Karpas-422 (cell line): ENCODE results near the gene MRPS10. TPM values are rescaled to one million over a fixed set of nuclear protein-coding genes. Genes with fewer than 3 reads are reported as not detected.

Experiments used
- DNase-seq: peaks from one replicate; pipeline ENCODE4 v3.0.0-alpha.2; 2015
- H2AFZ ChIP-seq: fragments of 200-600 bp; sonication (generic); 2 replicates; pipeline ENCODE4 v1.6.1; 2014; ENCODE audit warnings: antibody characterized with exemption, low read length, mixed read lengths
- H3K27ac ChIP-seq: fragments of 200-600 bp; sonication (generic); 2 replicates; pipeline ENCODE4 v1.5.1; 2014; ENCODE audit warnings: mild to moderate bottlenecking, low read length, moderate library complexity
- H3K27me3 ChIP-seq: fragments of 200-600 bp; sonication (generic); 2 replicates; pipeline ENCODE4 v1.6.1; 2014; ENCODE audit warnings: low read length, mixed read lengths
- H3K36me3 ChIP-seq: fragments of 200-600 bp; sonication (generic); 2 replicates; pipeline ENCODE4 v1.6.1; 2014; ENCODE audit warnings: low read length, mixed read lengths; ENCODE audit not compliant: insufficient read depth
- H3K4me1 ChIP-seq: fragments of 200-600 bp; sonication (generic); 2 replicates; pipeline ENCODE4 v1.6.1; 2014; ENCODE audit warnings: mild to moderate bottlenecking, low read length, mixed read lengths
- H3K4me2 ChIP-seq: fragments of 200-600 bp; sonication (generic); 2 replicates; pipeline ENCODE4 v1.6.1; 2014; ENCODE audit warnings: low read length, low read depth, mild to moderate bottlenecking; ENCODE audit not compliant: poor library complexity, severe bottlenecking
- H3K4me3 ChIP-seq: fragments of 200-600 bp; sonication (generic); 2 replicates; pipeline ENCODE4 v1.5.1; 2014; ENCODE audit warnings: mild to moderate bottlenecking, antibody characterized with exemption, low read length, mixed read lengths
- H3K79me2 ChIP-seq: fragments of 200-600 bp; sonication (generic); 2 replicates; pipeline ENCODE4 v1.6.1; 2014; ENCODE audit warnings: mild to moderate bottlenecking, low read length, mixed read lengths
- H3K9ac ChIP-seq: fragments of 200-600 bp; sonication (generic); 2 replicates; pipeline ENCODE4 v1.6.0; 2014; ENCODE audit warnings: low read length
- H3K9me2 ChIP-seq: fragments of 200-600 bp; sonication (generic), shearing (Covaris generic); replicated peaks from 2 replicates; pipeline ENCODE4 v1.6.0; 2014; ENCODE audit warnings: mild to moderate bottlenecking, low read length, moderate library complexity; ENCODE audit not compliant: insufficient read depth
- H3K9me3 ChIP-seq: fragments of 300-700, 200-600 bp; sonication (generic); 2 replicates; pipeline ENCODE4 v1.6.1; 2014; ENCODE audit warnings: low read length, mixed read lengths
- H4K20me1 ChIP-seq: fragments of 200-600 bp; sonication (generic); 2 replicates; pipeline ENCODE4 v1.6.1; 2014; ENCODE audit warnings: mild to moderate bottlenecking, antibody characterized with exemption, low read length, low read depth; ENCODE audit not compliant: insufficient read depth
- total RNA-seq: library from RNA; depleted of rRNA; stranded (reverse); fragments of >200 nt; shearing (Covaris generic); gene quantifications from 2 replicates; pipeline ENCODE4 v1.2.3, GENCODE V29; 2014; ENCODE audit warnings: low replicate concordance

Gene MRPS10
- total RNA-seq, 1 experiment from 2014 or later = 54.2 TPM

- Histone ChIP-seq H3K4me3 (no peak overlapping the region), H3K9ac (no peak overlapping the region), H2AFZ (no peak overlapping the region), H3K36me3 (peaks cover 57% of the 10 kb centered on the region), H3K9me3 (no peaks in the 10 kb centered on the region), H3K9me2 (no peaks in the 10 kb centered on the region), H3K4me1 (no peaks in the 10 kb centered on the region), H3K79me2 (no peaks in the 10 kb centered on the region), H3K4me2 (no peak overlapping the region), H3K27ac (no peak overlapping the region), H3K27me3 (no peaks in the 10 kb centered on the region), H4K20me1 (no peaks in the 10 kb centered on the region)
- DNase-seq = no peak
Measured at GRCh38 chr6:42250274-42250931, 32.7 kb upstream of the MRPS10 start.

DNA sequence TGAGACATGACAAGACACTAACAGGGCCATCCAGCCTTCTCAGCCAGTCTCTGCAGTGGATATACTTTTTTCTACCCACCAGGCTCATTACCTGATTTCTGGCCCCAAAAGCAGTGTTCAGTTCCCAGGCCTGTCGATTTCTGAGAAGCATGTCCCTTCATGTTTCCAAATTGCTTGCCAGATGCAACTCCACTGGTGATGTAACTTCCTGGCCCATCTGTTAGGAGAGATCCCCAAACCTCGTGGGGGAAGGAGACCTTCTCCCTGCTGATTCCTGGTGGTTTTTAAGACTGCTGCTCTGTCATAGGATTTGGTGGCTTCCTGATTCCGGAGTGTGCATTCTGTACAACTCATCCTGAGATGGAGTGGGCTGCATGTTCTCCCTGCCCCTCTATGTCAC lies 31.6 kb upstream of the MRPS10 start:
- Histone ChIP-seq H3K4me1 (no peaks in the 10 kb centered on the region), H3K9me3 (no peaks in the 10 kb centered on the region), H3K9ac (no peak overlapping the region), H3K4me2 (no peak overlapping the region), H3K27ac (no peak overlapping the region), H3K9me2 (no peaks in the 10 kb centered on the region), H3K27me3 (no peaks in the 10 kb centered on the region), H3K36me3 (peaks cover 48% of the 10 kb centered on the region), H2AFZ (no peak overlapping the region), H4K20me1 (no peaks in the 10 kb centered on the region), H3K4me3 (no peak overlapping the region), H3K79me2 (no peaks in the 10 kb centered on the region)
- DNase-seq = no peak

GRCh38 chr6:42243046-42243445 lies 25.4 kb upstream of the MRPS10 start:
- Histone ChIP-seq H3K9ac (no peak overlapping the region), H3K4me1 (no peaks in the 10 kb centered on the region), H3K36me3 (peaks cover 37% of the 10 kb centered on the region; the same call in 1 of the 2 replicates), H3K9me3 (no peaks in the 10 kb centered on the region), H3K4me3 (no peak overlapping the region), H3K9me2 (no peaks in the 10 kb centered on the region), H2AFZ (no peak overlapping the region), H3K27me3 (no peaks in the 10 kb centered on the region), H3K27ac (no peak overlapping the region), H3K4me2 (no peak overlapping the region), H3K79me2 (no peaks in the 10 kb centered on the region), H4K20me1 (no peaks in the 10 kb centered on the region)
- no peak for DNase-seq

GRCh38 chr6:42241915-42242314 lies 24.3 kb upstream of the MRPS10 start:
- no peaks in the 10 kb centered on the region for H3K9me3 ChIP-seq
- no peak overlapping the region for H3K9ac ChIP-seq
- no peak overlapping the region for H3K27ac ChIP-seq
- no peaks in the 10 kb centered on the region for H3K4me1 ChIP-seq
- no peak overlapping the region for H2AFZ ChIP-seq
- H3K79me2 ChIP-seq = no peaks in the 10 kb centered on the region
- no peak for DNase-seq
- peaks cover 44% of the 10 kb centered on the region; the same call in 1 of the 2 replicates for H3K36me3 ChIP-seq
- no peaks in the 10 kb centered on the region for H3K27me3 ChIP-seq
- H3K4me2 ChIP-seq = no peak overlapping the region
- no peak overlapping the region for H3K4me3 ChIP-seq
- no peaks in the 10 kb centered on the region for H3K9me2 ChIP-seq
- H4K20me1 ChIP-seq = no peaks in the 10 kb centered on the region

DNA sequence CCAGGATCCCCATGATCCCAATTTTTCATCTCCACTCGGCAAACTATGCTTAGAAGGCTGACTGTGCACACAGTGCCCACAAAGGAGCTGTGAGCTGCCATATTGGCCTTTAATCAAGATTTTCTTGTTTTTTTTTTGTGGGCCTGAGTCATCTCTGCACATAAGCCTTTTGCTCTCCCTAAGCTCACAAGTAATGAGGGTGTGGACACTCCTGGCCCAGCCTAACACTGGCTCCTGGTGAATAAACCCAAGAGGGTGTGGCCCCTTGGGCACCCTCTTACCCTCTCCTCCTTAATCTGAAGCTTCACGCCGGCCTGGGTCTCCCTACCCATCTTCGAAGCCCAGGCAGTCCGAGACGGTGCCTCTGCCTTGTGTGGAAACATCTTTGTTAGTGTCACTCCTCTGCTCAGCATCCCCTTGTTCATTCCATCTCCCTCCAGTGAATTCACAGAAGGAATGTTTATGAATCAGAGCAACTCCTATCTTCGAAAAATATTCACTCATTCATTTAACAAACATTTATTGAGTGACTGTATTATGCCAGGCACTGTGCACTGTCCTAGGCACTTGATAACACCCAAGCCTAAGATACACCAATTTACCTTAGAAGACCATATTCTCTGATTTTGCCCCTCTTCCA lies 22.2 kb upstream of the MRPS10 start:
- Histone ChIP-seq H2AFZ (no peak overlapping the region), H3K4me3 (no peak overlapping the region), H3K79me2 (no peaks in the 10 kb centered on the region), H3K4me1 (no peaks in the 10 kb centered on the region), H3K27me3 (no peaks in the 10 kb centered on the region), H3K9me3 (no peaks in the 10 kb centered on the region), H3K9me2 (no peaks in the 10 kb centered on the region), H3K9ac (no peak overlapping the region), H3K4me2 (no peak overlapping the region), H3K27ac (no peak overlapping the region), H4K20me1 (no peaks in the 10 kb centered on the region), H3K36me3 (peaks cover 51% of the 10 kb centered on the region; the same call in 1 of the 2 replicates)
- DNase-seq = no peak

- Histone ChIP-seq H2AFZ (no peak overlapping the region), H3K27ac (no peak overlapping the region), H3K27me3 (no peaks in the 10 kb centered on the region), H3K4me1 (no peaks in the 10 kb centered on the region), H3K36me3 (peaks cover 55% of the 10 kb centered on the region; the same call in 1 of the 2 replicates), H3K4me2 (no peak overlapping the region), H3K9ac (no peak overlapping the region), H3K9me3 (no peaks in the 10 kb centered on the region), H3K79me2 (no peaks in the 10 kb centered on the region), H4K20me1 (no peaks in the 10 kb centered on the region), H3K9me2 (no peaks in the 10 kb centered on the region), H3K4me3 (no peak overlapping the region)
- DNase-seq = no peak
Measured at GRCh38 chr6:42239333-42239732, 21.7 kb upstream of the MRPS10 start.

- H3K27me3 ChIP-seq = no peaks in the 10 kb centered on the region
- no peaks in the 10 kb centered on the region for H3K4me1 ChIP-seq
- H3K36me3 ChIP-seq = peaks cover 51% of the 10 kb centered on the region; the same call in 1 of the 2 replicates
Measured at GRCh38 chr6:42237857-42238256, 20.2 kb upstream of the MRPS10 start.

DNA sequence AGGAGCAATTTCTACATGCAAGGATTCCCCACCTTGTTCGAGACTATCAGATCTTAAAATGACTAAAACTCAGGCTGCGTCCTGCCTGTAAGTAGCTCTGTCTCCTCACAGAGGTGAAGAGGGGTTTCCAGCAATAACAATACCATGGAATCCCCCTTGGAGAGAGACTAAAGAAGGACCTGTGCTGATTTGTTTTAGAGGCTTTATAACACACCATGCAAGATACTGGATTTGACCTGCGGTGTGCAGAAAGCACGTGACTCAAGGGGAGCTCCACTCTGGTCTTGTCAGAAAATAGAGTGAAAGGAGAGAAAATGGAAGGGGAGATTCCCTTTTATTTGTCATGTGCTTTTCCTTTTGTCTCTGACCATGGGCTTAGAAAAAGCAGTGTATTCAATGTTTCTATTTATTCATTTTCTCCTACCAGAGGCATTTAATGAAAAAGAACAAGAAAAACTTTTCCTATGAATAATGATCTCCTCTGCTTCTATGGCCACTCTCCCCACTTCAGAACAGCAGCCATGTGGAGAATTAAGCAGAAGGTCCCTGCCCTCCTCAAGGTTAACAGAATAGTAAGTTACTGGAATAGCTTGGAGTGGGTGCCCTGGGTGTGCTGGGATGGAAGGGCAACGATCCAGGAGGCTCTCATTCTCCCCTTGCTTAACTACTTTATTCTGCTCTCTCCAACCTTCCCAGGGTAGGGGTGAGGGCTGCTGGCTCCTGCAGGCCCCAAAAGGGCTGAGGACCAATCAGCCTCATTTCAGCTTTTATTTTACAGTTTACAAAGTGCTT lies 19.2 kb upstream of the MRPS10 start:
- Histone ChIP-seq H3K4me1 (no peaks in the 10 kb centered on the region), H3K27ac (no peak overlapping the region), H3K9ac (no peak overlapping the region), H3K4me2 (no peak overlapping the region), H3K79me2 (no peaks in the 10 kb centered on the region), H4K20me1 (no peaks in the 10 kb centered on the region), H3K27me3 (no peaks in the 10 kb centered on the region), H3K4me3 (no peak overlapping the region), H3K9me2 (no peaks in the 10 kb centered on the region), H2AFZ (no peak overlapping the region), H3K9me3 (no peaks in the 10 kb centered on the region), H3K36me3 (peaks cover 50% of the 10 kb centered on the region; the same call in 1 of the 2 replicates)
- no peak for DNase-seq

More at GRCh38 chr6:42237857-42238256, 20.2 kb upstream of the MRPS10 start:
- H3K79me2 ChIP-seq = no peaks in the 10 kb centered on the region
- no peaks in the 10 kb centered on the region for H3K9me2 ChIP-seq
- H3K4me2 ChIP-seq = no peak overlapping the region
- H3K4me3 ChIP-seq = no peak overlapping the region
- no peak for DNase-seq
- H3K27ac ChIP-seq = no peak overlapping the region
- H4K20me1 ChIP-seq = no peaks in the 10 kb centered on the region
- H3K9me3 ChIP-seq = no peaks in the 10 kb centered on the region
- no peak overlapping the region for H2AFZ ChIP-seq
- no peak overlapping the region for H3K9ac ChIP-seq
